ENCODE measurements around the gene OR2AP1.
"Not testable (repeated sequence)": the region's sequence is repeated elsewhere in the genome, so short reads cannot be mapped to it uniquely, and the experiment has no call there.

Gene OR2AP1

GRCh38 chr12:55572168-55572567 lies at the start of gene OR2AP1:
TSS of gene OR2AP1 (plus strand) at chr12:55572468. CDS start at chr12:55574415, 1,947 bp downstream.
- DNase-seq (ENCODE audit: low read depth in 2 of 2), result no peak

GRCh38 chr12:55548235-55548634 lies 24.0 kb upstream of the OR2AP1 start:
- DNase-seq (ENCODE audit: low read depth in 2 of 2), result not testable (repeated sequence)

- DNase-seq (ENCODE audit: low read depth in 2 of 2), result no peak
These were observed 23.5 kb upstream of the OR2AP1 start for GRCh38 chr12:55548756-55549155.

- DNase-seq (ENCODE audit: low read depth in 2 of 2), result no peak
These were observed 23.0 kb upstream of the OR2AP1 start, which contains the start of gene OR6C4 for GRCh38 chr12:55549302-55549701. TSS of gene OR6C4 (plus strand) at chr12:55549602. CDS start at chr12:55551227, 1,625 bp downstream.

- DNase-seq (ENCODE audit: low read depth in 2 of 2), result no peak
These were observed 18.0 kb upstream of the OR2AP1 start for GRCh38 chr12:55554296-55554695.

- not testable (repeated sequence) for DNase-seq (ENCODE audit: low read depth in 2 of 2)
These were observed 2.2 kb upstream of the OR2AP1 start for GRCh38 chr12:55570060-55570459.

- not testable (repeated sequence) for DNase-seq (ENCODE audit: low read depth in 2 of 2)
These were observed 1.6 kb upstream of the OR2AP1 start for GRCh38 chr12:55570689-55571088.

- no peak for DNase-seq (ENCODE audit: low read depth in 2 of 2)
These were observed 9.8 kb downstream of the OR2AP1 start for GRCh38 chr12:55582066-55582465.

GRCh38 chr12:55585817-55586216 lies 13.5 kb downstream of the OR2AP1 start:
- no peak for DNase-seq (ENCODE audit: low read depth in 2 of 2)

GRCh38 chr12:55590152-55590551 lies 17.9 kb downstream of the OR2AP1 start:
- not testable (repeated sequence) for DNase-seq (ENCODE audit: low read depth in 2 of 2)

GRCh38 chr12:55607821-55608594 lies 35.7 kb downstream of the OR2AP1 start:
- DNase-seq (ENCODE audit: low read depth in 2 of 2), result no peak

GRCh38 chr12:55610598-55610997 lies 38.3 kb downstream of the OR2AP1 start:
- no peak for DNase-seq (ENCODE audit: low read depth in 2 of 2)

- no peak for DNase-seq (ENCODE audit: low read depth in 2 of 2)
These were observed 40.4 kb downstream of the OR2AP1 start for GRCh38 chr12:55612646-55613045.

GRCh38 chr12:55614764-55615163 lies 42.5 kb downstream of the OR2AP1 start:
- DNase-seq (ENCODE audit: low read depth in 2 of 2), result no peak

- no peak for DNase-seq (ENCODE audit: low read depth in 2 of 2)
These were observed 47.3 kb downstream of the OR2AP1 start for GRCh38 chr12:55619354-55620138.

GRCh38 chr12:55624056-55624455 lies 51.8 kb downstream of the OR2AP1 start:
- no peak for DNase-seq (ENCODE audit: low read depth in 2 of 2)

Measured in activated CD8-positive, alpha-beta memory T cell treated with anti-CD3 and anti-CD28 coated beads for 4 hours (primary cell).